HepG2 (cell line): Measurements from ENCODE around the gene SPACA4. TPM values are rescaled to one million over a fixed set of nuclear protein-coding genes. Genes with fewer than 3 reads are reported as not detected.
A peak's percentile ranks its signal among the peaks of the same experiment; 100 is the strongest.

ENCODE experiments used
- GLI4 ChIP-seq: sonication (generic); formaldehyde crosslinking; IDR thresholded peaks from 2 replicates; pipeline ENCODE4 v1.5.1; 2020; ENCODE audit warnings: missing genetic modification reagents, mild to moderate bottlenecking, moderate library complexity, borderline replicate concordance
- GMEB1 ChIP-seq: sonication (generic); formaldehyde crosslinking; IDR thresholded peaks from 2 replicates; pipeline ENCODE4 v1.5.1; 2020; ENCODE audit warnings: missing genetic modification reagents, mild to moderate bottlenecking, borderline replicate concordance
- GMEB2 ChIP-seq: IDR thresholded peaks from 2 replicates; pipeline ENCODE4 v1.6.1; 2016; ENCODE audit warnings: missing biosample characterization, missing genetic modification reagents, low read depth
- KDM4B ChIP-seq: sonication (generic); formaldehyde crosslinking; IDR thresholded peaks from 2 replicates; pipeline ENCODE4 v1.4.0; 2020; ENCODE audit warnings: missing genetic modification reagents
- MXI1 ChIP-seq: IDR thresholded peaks from 3 replicates; pipeline ENCODE4 v1.6.1; 2012; ENCODE audit warnings: low read depth, low read length, inconsistent platforms, borderline replicate concordance
- SMYD3 ChIP-seq: sonication (generic); formaldehyde crosslinking; IDR thresholded peaks from 2 replicates; pipeline ENCODE4 v1.8.1; 2023; ENCODE audit warnings: mild to moderate bottlenecking, missing genetic modification reagents
- TFAP4 ChIP-seq: sonication (generic); IDR thresholded peaks from 2 replicates; pipeline ENCODE4 v1.6.1; 2016; ENCODE audit warnings: low read depth, borderline replicate concordance
- ZNF513 ChIP-seq: sonication (generic); formaldehyde crosslinking; conservative IDR thresholded peaks from 2 replicates; pipeline ENCODE4 v1.5.0; 2020; ENCODE audit warnings: missing genetic modification reagents
- ZNF577 ChIP-seq: sonication (generic); formaldehyde crosslinking; IDR thresholded peaks from 2 replicates; pipeline ENCODE4 v1.4.0; 2020; ENCODE audit warnings: mild to moderate bottlenecking, low read depth, missing genetic modification reagents, borderline replicate concordance
- ZNF724P ChIP-seq: sonication (generic); formaldehyde crosslinking; IDR thresholded peaks from 2 replicates; pipeline ENCODE4 v1.8.0; 2022; ENCODE audit warnings: missing genetic modification reagents, borderline replicate concordance
- ZNF839 ChIP-seq: sonication (generic); formaldehyde crosslinking; IDR thresholded peaks from 2 replicates; pipeline ENCODE4 v1.4.0; 2020; ENCODE audit warnings: missing genetic modification reagents, mild to moderate bottlenecking, borderline replicate concordance
- ZNF850 ChIP-seq: sonication (generic); formaldehyde crosslinking; conservative IDR thresholded peaks from 2 replicates; pipeline ENCODE4 v1.9.0; 2021; ENCODE audit warnings: mild to moderate bottlenecking, missing genetic modification reagents
- polyA plus RNA-seq, 8 experiments: library from polyadenylated mRNA; depleted of rRNA in 3 of 8; stranded (reverse) in 7 of 8; unstranded in 1 of 8; fragments of >200 nt; fragmentation: Illumina TruSeq in 4 of 8; extraction: Trizol in 4 of 8; gene quantifications; 2 replicates each; pipeline versions ENCODE4 v1.2.1 to v1.2.3, GENCODE V29; 2011 to 2016; ENCODE audit warnings: low read depth in 4 of 8, missing spikeins in 1 of 8, mixed read lengths in 1 of 8; ENCODE audit not compliant: insufficient read depth in 1 of 8
- total RNA-seq, 5 experiments: library from RNA; depleted of rRNA; stranded (reverse); fragments of >200 nt; fragmentation: Illumina TruSeq; extraction: Trizol; gene quantifications; 2 replicates each; pipeline ENCODE4 v1.2.3, GENCODE V29; 2016; ENCODE audit warnings: low read depth in 1 of 5
- TF ChIP-seq, protein P1 (sequence below): IDR thresholded peaks from 2 replicates; pipeline ENCODE4 v1.6.1; 2016; ENCODE audit warnings: missing compliant biosample characterization, missing genetic modification reagents, borderline replicate concordance
- TF ChIP-seq, protein P2 (sequence below), 2 experiments: sonication (generic) in 1 of 2; formaldehyde crosslinking in 1 of 2; IDR thresholded peaks; 2 replicates each; pipeline versions ENCODE4 v1.6.1 to v1.9.0; 2014 to 2022; ENCODE audit warnings: antibody characterized with exemption in 1 of 2, borderline replicate concordance in 1 of 2, inconsistent platforms in 1 of 2, low read depth in 1 of 2, missing genetic modification reagents in 1 of 2

Gene SPACA4
- total and polyA plus RNA-seq, 2 of the 13 experiments (the other 11 are each of a cell fraction or from before 2014, with no cell fraction given), result not detected

- no peak for TF ChIP-seq ZNF724P (CRISPR knock-in tag)
- no peak for TF ChIP-seq SMYD3
- TF ChIP-seq ZNF513 (CRISPR knock-in tag), result no peak
- TF ChIP-seq, protein P1, sequence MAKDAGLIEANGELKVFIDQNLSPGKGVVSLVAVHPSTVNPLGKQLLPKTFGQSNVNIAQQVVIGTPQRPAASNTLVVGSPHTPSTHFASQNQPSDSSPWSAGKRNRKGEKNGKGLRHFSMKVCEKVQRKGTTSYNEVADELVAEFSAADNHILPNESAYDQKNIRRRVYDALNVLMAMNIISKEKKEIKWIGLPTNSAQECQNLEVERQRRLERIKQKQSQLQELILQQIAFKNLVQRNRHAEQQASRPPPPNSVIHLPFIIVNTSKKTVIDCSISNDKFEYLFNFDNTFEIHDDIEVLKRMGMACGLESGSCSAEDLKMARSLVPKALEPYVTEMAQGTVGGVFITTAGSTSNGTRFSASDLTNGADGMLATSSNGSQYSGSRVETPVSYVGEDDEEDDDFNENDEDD, result no peak
- no peak for TF ChIP-seq ZNF839
- no peak for TF ChIP-seq ZNF850 (CRISPR knock-in tag)
- no peak for TF ChIP-seq TFAP4
- no peak for TF ChIP-seq KDM4B (CRISPR knock-in tag)
- TF ChIP-seq, protein P2, sequence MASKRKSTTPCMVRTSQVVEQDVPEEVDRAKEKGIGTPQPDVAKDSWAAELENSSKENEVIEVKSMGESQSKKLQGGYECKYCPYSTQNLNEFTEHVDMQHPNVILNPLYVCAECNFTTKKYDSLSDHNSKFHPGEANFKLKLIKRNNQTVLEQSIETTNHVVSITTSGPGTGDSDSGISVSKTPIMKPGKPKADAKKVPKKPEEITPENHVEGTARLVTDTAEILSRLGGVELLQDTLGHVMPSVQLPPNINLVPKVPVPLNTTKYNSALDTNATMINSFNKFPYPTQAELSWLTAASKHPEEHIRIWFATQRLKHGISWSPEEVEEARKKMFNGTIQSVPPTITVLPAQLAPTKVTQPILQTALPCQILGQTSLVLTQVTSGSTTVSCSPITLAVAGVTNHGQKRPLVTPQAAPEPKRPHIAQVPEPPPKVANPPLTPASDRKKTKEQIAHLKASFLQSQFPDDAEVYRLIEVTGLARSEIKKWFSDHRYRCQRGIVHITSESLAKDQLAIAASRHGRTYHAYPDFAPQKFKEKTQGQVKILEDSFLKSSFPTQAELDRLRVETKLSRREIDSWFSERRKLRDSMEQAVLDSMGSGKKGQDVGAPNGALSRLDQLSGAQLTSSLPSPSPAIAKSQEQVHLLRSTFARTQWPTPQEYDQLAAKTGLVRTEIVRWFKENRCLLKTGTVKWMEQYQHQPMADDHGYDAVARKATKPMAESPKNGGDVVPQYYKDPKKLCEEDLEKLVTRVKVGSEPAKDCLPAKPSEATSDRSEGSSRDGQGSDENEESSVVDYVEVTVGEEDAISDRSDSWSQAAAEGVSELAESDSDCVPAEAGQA (IDR thresholded peaks at IDR 0.05; ENCODE audit: low read depth), result peak; percentile 93
- TF ChIP-seq, protein P2 (CRISPR knock-in tag; IDR thresholded peaks at IDR 0.05; ENCODE audit: borderline replicate concordance), result no peak
- peak; percentile 85 for TF ChIP-seq GMEB1 (CRISPR knock-in tag)
- peak; percentile 48; the same call in 1 of the 3 replicates for TF ChIP-seq MXI1
- no peak for TF ChIP-seq GLI4
- TF ChIP-seq ZNF577 (CRISPR knock-in tag), result no peak
- 0 out of 2 replicates have a peak, but pooled peaks have one; percentile 55 for TF ChIP-seq GMEB2 (CRISPR knock-in tag)
These were observed 17.6 kb downstream of the SPACA4 start (continued) for GRCh38 chr19:48624067-48624594.
